ENCODE results near the gene MYPN. TPM values are rescaled to one million over a fixed set of nuclear protein-coding genes. Genes with fewer than 3 reads are reported as not detected.

Gene MYPN
- total and polyA plus RNA-seq, 2 experiments from 2014 or later, result not detected

DNA sequence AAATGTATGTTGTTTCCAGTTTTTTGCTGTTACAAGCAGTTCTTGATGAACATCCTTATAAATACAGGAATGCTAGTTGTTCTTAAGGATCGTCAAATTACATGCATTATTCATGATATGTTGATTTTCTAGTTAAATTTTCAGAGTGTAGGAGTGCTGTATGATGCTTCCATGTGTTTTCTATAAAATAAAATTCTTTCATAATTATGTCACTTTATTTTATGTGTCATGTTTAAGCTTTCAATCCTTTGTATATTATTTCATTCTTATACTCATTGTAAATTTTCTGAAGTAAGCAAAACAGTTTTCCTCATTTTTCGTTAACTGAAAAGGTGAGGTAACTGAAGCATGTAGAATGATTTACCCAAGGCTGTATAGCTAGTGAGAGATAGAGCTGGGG, 16.8 kb upstream of the MYPN start:
- Mint-ChIP-seq H3K4me1 (peaks cover 11% of the 10 kb centered on the region), H3K9me3 (no peaks in the 10 kb centered on the region), H3K27ac (no peak overlapping the region), H3K4me3 (no peak overlapping the region), H3K36me3 (ENCODE audit: low read depth) (no peaks in the 10 kb centered on the region), H3K27me3 (ENCODE audit: insufficient read depth, low read depth, poor library complexity) (peaks cover 6% of the 10 kb centered on the region)
- Histone ChIP-seq H3K27ac (ENCODE audit: low read depth) (no peak overlapping the region), H3F3A (replicated peaks; ENCODE audit: low read depth) (no peaks in the 10 kb centered on the region), H3K4me2 (no peak overlapping the region), H3K4me1 (ENCODE audit: insufficient read depth) (peaks cover 8% of the 10 kb centered on the region), H3K4me3 (no peak overlapping the region), H3K79me2 (replicated peaks; ENCODE audit: insufficient read depth) (no peaks in the 10 kb centered on the region), H3K9me2 (ENCODE audit: insufficient read depth) (no peaks in the 10 kb centered on the region), H3K27me3 (ENCODE audit: insufficient read depth) (no peaks in the 10 kb centered on the region), H2AFZ (no peak overlapping the region), H3K36me3 (ENCODE audit: insufficient read depth) (no peaks in the 10 kb centered on the region), H4K20me1 (replicated peaks; ENCODE audit: insufficient read depth) (no peaks in the 10 kb centered on the region)
- ATAC-seq, result no peak
- DNase-seq (ENCODE audit: low spot score), result no peak
- TF ChIP-seq JUNB (IDR thresholded peaks at IDR 0.05; ENCODE audit: unreplicated experiment) (no peak), CREB1 (CRISPR knock-in tag; IDR thresholded peaks at IDR 0.05; ENCODE audit: low read depth) (no peak), ZNF114 (CRISPR knock-in tag; IDR thresholded peaks at IDR 0.05) (no peak)
- TF ChIP-seq, protein P1, sequence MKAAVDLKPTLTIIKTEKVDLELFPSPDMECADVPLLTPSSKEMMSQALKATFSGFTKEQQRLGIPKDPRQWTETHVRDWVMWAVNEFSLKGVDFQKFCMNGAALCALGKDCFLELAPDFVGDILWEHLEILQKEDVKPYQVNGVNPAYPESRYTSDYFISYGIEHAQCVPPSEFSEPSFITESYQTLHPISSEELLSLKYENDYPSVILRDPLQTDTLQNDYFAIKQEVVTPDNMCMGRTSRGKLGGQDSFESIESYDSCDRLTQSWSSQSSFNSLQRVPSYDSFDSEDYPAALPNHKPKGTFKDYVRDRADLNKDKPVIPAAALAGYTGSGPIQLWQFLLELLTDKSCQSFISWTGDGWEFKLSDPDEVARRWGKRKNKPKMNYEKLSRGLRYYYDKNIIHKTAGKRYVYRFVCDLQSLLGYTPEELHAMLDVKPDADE (IDR thresholded peaks at IDR 0.05), result no peak
- TF ChIP-seq, protein P2, sequence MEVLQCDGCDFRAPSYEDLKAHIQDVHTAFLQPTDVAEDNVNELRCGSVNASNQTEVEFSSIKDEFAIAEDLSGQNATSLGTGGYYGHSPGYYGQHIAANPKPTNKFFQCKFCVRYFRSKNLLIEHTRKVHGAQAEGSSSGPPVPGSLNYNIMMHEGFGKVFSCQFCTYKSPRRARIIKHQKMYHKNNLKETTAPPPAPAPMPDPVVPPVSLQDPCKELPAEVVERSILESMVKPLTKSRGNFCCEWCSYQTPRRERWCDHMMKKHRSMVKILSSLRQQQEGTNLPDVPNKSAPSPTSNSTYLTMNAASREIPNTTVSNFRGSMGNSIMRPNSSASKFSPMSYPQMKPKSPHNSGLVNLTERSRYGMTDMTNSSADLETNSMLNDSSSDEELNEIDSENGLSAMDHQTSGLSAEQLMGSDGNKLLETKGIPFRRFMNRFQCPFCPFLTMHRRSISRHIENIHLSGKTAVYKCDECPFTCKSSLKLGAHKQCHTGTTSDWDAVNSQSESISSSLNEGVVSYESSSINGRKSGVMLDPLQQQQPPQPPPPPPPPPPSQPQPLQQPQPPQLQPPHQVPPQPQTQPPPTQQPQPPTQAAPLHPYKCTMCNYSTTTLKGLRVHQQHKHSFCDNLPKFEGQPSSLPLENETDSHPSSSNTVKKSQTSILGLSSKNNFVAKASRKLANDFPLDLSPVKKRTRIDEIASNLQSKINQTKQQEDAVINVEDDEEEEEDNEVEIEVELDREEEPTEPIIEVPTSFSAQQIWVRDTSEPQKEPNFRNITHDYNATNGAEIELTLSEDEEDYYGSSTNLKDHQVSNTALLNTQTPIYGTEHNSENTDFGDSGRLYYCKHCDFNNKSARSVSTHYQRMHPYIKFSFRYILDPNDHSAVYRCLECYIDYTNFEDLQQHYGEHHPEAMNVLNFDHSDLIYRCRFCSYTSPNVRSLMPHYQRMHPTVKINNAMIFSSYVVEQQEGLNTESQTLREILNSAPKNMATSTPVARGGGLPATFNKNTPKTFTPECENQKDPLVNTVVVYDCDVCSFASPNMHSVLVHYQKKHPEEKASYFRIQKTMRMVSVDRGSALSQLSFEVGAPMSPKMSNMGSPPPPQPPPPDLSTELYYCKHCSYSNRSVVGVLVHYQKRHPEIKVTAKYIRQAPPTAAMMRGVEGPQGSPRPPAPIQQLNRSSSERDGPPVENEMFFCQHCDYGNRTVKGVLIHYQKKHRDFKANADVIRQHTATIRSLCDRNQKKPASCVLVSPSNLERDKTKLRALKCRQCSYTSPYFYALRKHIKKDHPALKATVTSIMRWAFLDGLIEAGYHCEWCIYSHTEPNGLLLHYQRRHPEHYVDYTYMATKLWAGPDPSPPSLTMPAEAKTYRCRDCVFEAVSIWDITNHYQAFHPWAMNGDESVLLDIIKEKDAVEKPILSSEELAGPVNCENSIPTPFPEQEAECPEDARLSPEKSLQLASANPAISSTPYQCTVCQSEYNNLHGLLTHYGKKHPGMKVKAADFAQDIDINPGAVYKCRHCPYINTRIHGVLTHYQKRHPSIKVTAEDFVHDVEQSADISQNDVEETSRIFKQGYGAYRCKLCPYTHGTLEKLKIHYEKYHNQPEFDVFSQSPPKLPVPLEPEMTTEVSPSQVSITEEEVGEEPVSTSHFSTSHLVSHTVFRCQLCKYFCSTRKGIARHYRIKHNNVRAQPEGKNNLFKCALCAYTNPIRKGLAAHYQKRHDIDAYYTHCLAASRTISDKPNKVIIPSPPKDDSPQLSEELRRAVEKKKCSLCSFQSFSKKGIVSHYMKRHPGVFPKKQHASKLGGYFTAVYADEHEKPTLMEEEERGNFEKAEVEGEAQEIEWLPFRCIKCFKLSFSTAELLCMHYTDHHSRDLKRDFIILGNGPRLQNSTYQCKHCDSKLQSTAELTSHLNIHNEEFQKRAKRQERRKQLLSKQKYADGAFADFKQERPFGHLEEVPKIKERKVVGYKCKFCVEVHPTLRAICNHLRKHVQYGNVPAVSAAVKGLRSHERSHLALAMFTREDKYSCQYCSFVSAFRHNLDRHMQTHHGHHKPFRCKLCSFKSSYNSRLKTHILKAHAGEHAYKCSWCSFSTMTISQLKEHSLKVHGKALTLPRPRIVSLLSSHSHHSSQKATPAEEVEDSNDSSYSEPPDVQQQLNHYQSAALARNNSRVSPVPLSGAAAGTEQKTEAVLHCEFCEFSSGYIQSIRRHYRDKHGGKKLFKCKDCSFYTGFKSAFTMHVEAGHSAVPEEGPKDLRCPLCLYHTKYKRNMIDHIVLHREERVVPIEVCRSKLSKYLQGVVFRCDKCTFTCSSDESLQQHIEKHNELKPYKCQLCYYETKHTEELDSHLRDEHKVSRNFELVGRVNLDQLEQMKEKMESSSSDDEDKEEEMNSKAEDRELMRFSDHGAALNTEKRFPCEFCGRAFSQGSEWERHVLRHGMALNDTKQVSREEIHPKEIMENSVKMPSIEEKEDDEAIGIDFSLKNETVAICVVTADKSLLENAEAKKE (CRISPR knock-in tag; IDR thresholded peaks at IDR 0.05), result no peak

DNA sequence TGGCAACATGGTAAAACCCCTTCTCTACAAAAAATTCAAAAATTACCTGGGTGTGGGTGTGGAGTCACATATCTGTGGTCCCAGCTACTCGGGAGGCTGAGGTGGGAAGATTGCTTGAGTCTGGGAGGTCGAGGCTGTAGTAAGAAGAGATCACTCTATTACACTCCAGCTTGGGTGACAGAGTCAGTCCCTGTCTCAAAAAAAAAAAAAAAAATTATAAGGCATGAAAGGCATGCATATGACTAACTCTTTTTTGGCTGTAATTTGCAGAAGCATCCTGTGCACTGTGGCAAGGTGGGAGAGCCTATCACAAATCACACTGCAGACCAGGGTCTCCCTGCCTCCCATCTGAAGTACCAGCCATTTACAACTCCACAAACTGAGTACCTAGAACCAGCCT, 14.1 kb upstream of the MYPN start:
- no peak overlapping the region for H3K4me2 ChIP-seq
- Mint-ChIP-seq H3K27ac (no peak overlapping the region), H3K4me1 (no peaks in the 10 kb centered on the region; the same call in 1 of the 3 replicates), H3K9me3 (no peaks in the 10 kb centered on the region), H3K4me3 (no peak overlapping the region), H3K27me3 (ENCODE audit: insufficient read depth, low read depth, poor library complexity) (peaks cover 6% of the 10 kb centered on the region), H3K36me3 (ENCODE audit: low read depth) (no peaks in the 10 kb centered on the region)
- no peaks in the 10 kb centered on the region for H3F3A ChIP-seq (replicated peaks; ENCODE audit: low read depth)
- no peaks in the 10 kb centered on the region; the same call in 1 of the 2 replicates for H3K4me1 ChIP-seq (ENCODE audit: insufficient read depth)
- no peaks in the 10 kb centered on the region for H3K36me3 ChIP-seq (ENCODE audit: insufficient read depth)
- no peak overlapping the region for H3K4me3 ChIP-seq
- no peaks in the 10 kb centered on the region for H3K9me2 ChIP-seq (ENCODE audit: insufficient read depth)
- H3K27ac ChIP-seq (ENCODE audit: low read depth), result no peak overlapping the region
- H3K27me3 ChIP-seq (ENCODE audit: insufficient read depth), result no peaks in the 10 kb centered on the region
- H2AFZ ChIP-seq, result no peak overlapping the region
- no peak for ATAC-seq
- no peaks in the 10 kb centered on the region for H3K79me2 ChIP-seq (replicated peaks; ENCODE audit: insufficient read depth)
- no peaks in the 10 kb centered on the region for H4K20me1 ChIP-seq (replicated peaks; ENCODE audit: insufficient read depth)
- no peak for DNase-seq (ENCODE audit: low spot score)
- TF ChIP-seq EZH2phosphoT487 (IDR thresholded peaks at IDR 0.05; ENCODE audit: unreplicated experiment) (no peak), EZH2 (IDR thresholded peaks at IDR 0.05; ENCODE audit: low read depth, unreplicated experiment) (no peak), ZNF331 (CRISPR knock-in tag; IDR thresholded peaks at IDR 0.05; ENCODE audit: low read depth) (no peak), POLR2AphosphoS5 (IDR thresholded peaks at IDR 0.05; ENCODE audit: low read depth) (no peak)
- TF ChIP-seq, protein P1 (IDR thresholded peaks at IDR 0.05), result no peak
- TF ChIP-seq, protein P3, sequence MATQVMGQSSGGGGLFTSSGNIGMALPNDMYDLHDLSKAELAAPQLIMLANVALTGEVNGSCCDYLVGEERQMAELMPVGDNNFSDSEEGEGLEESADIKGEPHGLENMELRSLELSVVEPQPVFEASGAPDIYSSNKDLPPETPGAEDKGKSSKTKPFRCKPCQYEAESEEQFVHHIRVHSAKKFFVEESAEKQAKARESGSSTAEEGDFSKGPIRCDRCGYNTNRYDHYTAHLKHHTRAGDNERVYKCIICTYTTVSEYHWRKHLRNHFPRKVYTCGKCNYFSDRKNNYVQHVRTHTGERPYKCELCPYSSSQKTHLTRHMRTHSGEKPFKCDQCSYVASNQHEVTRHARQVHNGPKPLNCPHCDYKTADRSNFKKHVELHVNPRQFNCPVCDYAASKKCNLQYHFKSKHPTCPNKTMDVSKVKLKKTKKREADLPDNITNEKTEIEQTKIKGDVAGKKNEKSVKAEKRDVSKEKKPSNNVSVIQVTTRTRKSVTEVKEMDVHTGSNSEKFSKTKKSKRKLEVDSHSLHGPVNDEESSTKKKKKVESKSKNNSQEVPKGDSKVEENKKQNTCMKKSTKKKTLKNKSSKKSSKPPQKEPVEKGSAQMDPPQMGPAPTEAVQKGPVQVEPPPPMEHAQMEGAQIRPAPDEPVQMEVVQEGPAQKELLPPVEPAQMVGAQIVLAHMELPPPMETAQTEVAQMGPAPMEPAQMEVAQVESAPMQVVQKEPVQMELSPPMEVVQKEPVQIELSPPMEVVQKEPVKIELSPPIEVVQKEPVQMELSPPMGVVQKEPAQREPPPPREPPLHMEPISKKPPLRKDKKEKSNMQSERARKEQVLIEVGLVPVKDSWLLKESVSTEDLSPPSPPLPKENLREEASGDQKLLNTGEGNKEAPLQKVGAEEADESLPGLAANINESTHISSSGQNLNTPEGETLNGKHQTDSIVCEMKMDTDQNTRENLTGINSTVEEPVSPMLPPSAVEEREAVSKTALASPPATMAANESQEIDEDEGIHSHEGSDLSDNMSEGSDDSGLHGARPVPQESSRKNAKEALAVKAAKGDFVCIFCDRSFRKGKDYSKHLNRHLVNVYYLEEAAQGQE (IDR thresholded peaks at IDR 0.05; ENCODE audit: unreplicated experiment), result no peak
